DMS79 (cell line): ENCODE results near the gene DIAPH3.

Source experiments
- DNase-seq: peaks from one replicate; lab custom pipeline; 2025; lab: John Stamatoyannopoulos, UW

Gene DIAPH3

GRCh38 chr13:60018536-60018935 lies 145.2 kb downstream of the DIAPH3 start:
- no peak for DNase-seq

- DNase-seq = no peak
These were observed 147.5 kb downstream of the DIAPH3 start for GRCh38 chr13:60016229-60016628.

GRCh38 chr13:60013166-60013565 lies 150.6 kb downstream of the DIAPH3 start:
- DNase-seq = no peak

- no peak for DNase-seq
These were observed 151.2 kb downstream of the DIAPH3 start for GRCh38 chr13:60012488-60012887.

GRCh38 chr13:60009300-60010253 lies 154.2 kb downstream of the DIAPH3 start:
- no peak for DNase-seq

- no peak for DNase-seq
These were observed 161.8 kb downstream of the DIAPH3 start for GRCh38 chr13:60001889-60002288.

GRCh38 chr13:60000976-60001375 lies 162.8 kb downstream of the DIAPH3 start:
- DNase-seq = no peak

- no peak for DNase-seq
These were observed 163.6 kb downstream of the DIAPH3 start for GRCh38 chr13:60000081-60000480.

- no peak for DNase-seq
These were observed 165.8 kb downstream of the DIAPH3 start for GRCh38 chr13:59997976-59998375.

- no peak for DNase-seq
These were observed 167.2 kb downstream of the DIAPH3 start for GRCh38 chr13:59996461-59996980.

GRCh38 chr13:59991395-59991794 lies 172.3 kb downstream of the DIAPH3 start:
- DNase-seq = no peak

GRCh38 chr13:59982631-59983382 lies 180.9 kb downstream of the DIAPH3 start:
- no peak for DNase-seq

GRCh38 chr13:59979589-59979988 lies 184.1 kb downstream of the DIAPH3 start:
- DNase-seq = no peak

GRCh38 chr13:59978862-59979261 lies 184.9 kb downstream of the DIAPH3 start:
- no peak for DNase-seq

- no peak for DNase-seq
These were observed 186.9 kb downstream of the DIAPH3 start for GRCh38 chr13:59976856-59977255.

GRCh38 chr13:59975807-59976435 lies 187.8 kb downstream of the DIAPH3 start:
- DNase-seq = no peak

- no peak for DNase-seq
These were observed 192.9 kb downstream of the DIAPH3 start for GRCh38 chr13:59970847-59971246.

GRCh38 chr13:59963827-59964226 lies 199.9 kb downstream of the DIAPH3 start:
- DNase-seq = no peak

- no peak for DNase-seq
These were observed 200.3 kb downstream of the DIAPH3 start for GRCh38 chr13:59963383-59963782.

GRCh38 chr13:59962343-59962742 lies 201.4 kb downstream of the DIAPH3 start:
- no peak for DNase-seq

- DNase-seq = no peak
These were observed 203.0 kb downstream of the DIAPH3 start for GRCh38 chr13:59960683-59961082.

- no peak for DNase-seq
These were observed 206.3 kb downstream of the DIAPH3 start for GRCh38 chr13:59957438-59957837.
